Endodermal cell (in vitro differentiated cells): ENCODE data around the gene SPESP1. TPM values are rescaled to one million over a fixed set of nuclear protein-coding genes. Genes with fewer than 3 reads are reported as not detected.

Experiments used
- DNase-seq: peaks from one replicate; pipeline ENCODE4 v3.0.0-alpha.2; 2017
- H3K27ac ChIP-seq: 2 replicates; pipeline ENCODE4 v1.5.1; 2013; ENCODE audit warnings: mild to moderate bottlenecking, low read depth, low read length, moderate library complexity
- H3K27me3 ChIP-seq: 2 replicates; pipeline ENCODE4 v1.6.1; 2013; ENCODE audit warnings: mild to moderate bottlenecking, low read length, moderate library complexity; ENCODE audit not compliant: insufficient read depth, control insufficient read depth, poor library complexity, severe bottlenecking
- H3K36me3 ChIP-seq: 2 replicates; pipeline ENCODE4 v1.7.0; 2013; ENCODE audit warnings: mild to moderate bottlenecking, low read length, moderate library complexity; ENCODE audit not compliant: control insufficient read depth, insufficient read depth
- H3K4me1 ChIP-seq: one replicate; pipeline ENCODE4 v1.7.0; 2013; ENCODE audit warnings: low read length; ENCODE audit not compliant: control insufficient read depth, insufficient read depth
- H3K4me3 ChIP-seq: 2 replicates; pipeline ENCODE4 v1.5.1; 2013; ENCODE audit warnings: mild to moderate bottlenecking, low read length, moderate library complexity
- H3K9ac ChIP-seq: 2 replicates; pipeline ENCODE4 v1.6.1; 2013; ENCODE audit warnings: mild to moderate bottlenecking, low read length, moderate library complexity; ENCODE audit not compliant: poor library complexity, severe bottlenecking; ENCODE audit errors: extremely low read depth
- H3K9me3 ChIP-seq: 2 replicates; pipeline ENCODE4 v1.6.1; 2013; ENCODE audit warnings: mild to moderate bottlenecking, low read length, moderate library complexity; ENCODE audit not compliant: control insufficient read depth
- H3K27ac Mint-ChIP-seq: 2 replicates; pipeline ENCODE4 v1.8.0; 2020; ENCODE audit warnings: mixed read lengths
- H3K27me3 Mint-ChIP-seq: 2 replicates; pipeline ENCODE4 v1.8.0; 2021; ENCODE audit warnings: mild to moderate bottlenecking, mixed read lengths; ENCODE audit not compliant: insufficient read depth
- H3K36me3 Mint-ChIP-seq: 2 replicates; pipeline ENCODE4 v1.8.0; 2020; ENCODE audit warnings: low read depth, mixed read lengths
- H3K4me1 Mint-ChIP-seq: 2 replicates; pipeline ENCODE4 v1.8.0; 2020; ENCODE audit warnings: mixed read lengths
- H3K4me3 Mint-ChIP-seq: 2 replicates; pipeline ENCODE4 v1.8.0; 2020; ENCODE audit warnings: mild to moderate bottlenecking, moderate library complexity, mixed read lengths
- H3K9me3 Mint-ChIP-seq: 2 replicates; pipeline ENCODE4 v1.8.0; 2020; ENCODE audit warnings: mild to moderate bottlenecking, mixed read lengths
- CTCF ChIP-seq: fragments of 200-600 bp; sonication (generic); conservative IDR thresholded peaks from 2 replicates; pipeline ENCODE4 v1.5.0; 2021; ENCODE audit warnings: antibody characterized with exemption, mild to moderate bottlenecking
- WGBS, 2 experiments: methylation state at CpG; one replicate each; pipeline versions ENCODE4 v1.1.5 to v1.1.7; 2013; ENCODE audit warnings: missing lambda C conversion rate in 2 of 2, mixed read lengths in 1 of 2; ENCODE audit not compliant: insufficient coverage in 1 of 2, insufficient read length in 1 of 2; 5-methylcytosine and 5-hydroxymethylcytosine counted together
- total RNA-seq, 2 donors: library from RNA; stranded (reverse); fragmentation: NEBNext Ultra II Directional in 1 of 2; extraction: Animal tissue kit (Norgen Biotek cat#: 25700) in 1 of 2; gene quantifications; 2 replicates in 1 of 2; 3 replicates in 1 of 2; pipeline ENCODE4 v1.2.1, GENCODE V29; 2021

SPESP1 gene
- total RNA-seq, 2 donors from 2014 or later, result not detected

GRCh38 chr15:68933001-68933400, 2.7 kb downstream of the SPESP1 start:
- Histone ChIP-seq H3K9ac (no peak overlapping the region), H3K4me3 (no peak overlapping the region), H3K36me3 (no peaks in the 10 kb centered on the region), H3K4me1 (no peaks in the 10 kb centered on the region), H3K27ac (no peak overlapping the region), H3K27me3 (no peaks in the 10 kb centered on the region), H3K9me3 (no peaks in the 10 kb centered on the region)
- peaks cover 12% of the 10 kb centered on the region for H3K9me3 Mint-ChIP-seq
- H3K4me1 Mint-ChIP-seq, result no peaks in the 10 kb centered on the region
- TF ChIP-seq CTCF, result no peak
- WGBS, 2 experiments, result 95 to 96% methylated on average over 4 to 6 of the region's 6 CpGs
- H3K36me3 Mint-ChIP-seq, result no peaks in the 10 kb centered on the region
- peaks cover 3% of the 10 kb centered on the region for H3K27me3 Mint-ChIP-seq
- DNase-seq, result no peak
- no peak overlapping the region for H3K27ac Mint-ChIP-seq
- no peak overlapping the region for H3K4me3 Mint-ChIP-seq

GRCh38 chr15:68934341-68934740, 4.0 kb downstream of the SPESP1 start:
- H3K4me3 ChIP-seq, result no peak overlapping the region
- no peak overlapping the region for H3K27ac Mint-ChIP-seq
- no peaks in the 10 kb centered on the region for H3K36me3 ChIP-seq
- H3K9me3 Mint-ChIP-seq, result peaks cover 6% of the 10 kb centered on the region
- no peaks in the 10 kb centered on the region for H3K27me3 ChIP-seq
- no peaks in the 10 kb centered on the region for H3K9me3 ChIP-seq
- H3K27me3 Mint-ChIP-seq, result peaks cover 3% of the 10 kb centered on the region
- H3K4me1 Mint-ChIP-seq, result no peaks in the 10 kb centered on the region
- no peaks in the 10 kb centered on the region for H3K36me3 Mint-ChIP-seq
- no peak for DNase-seq
- H3K9ac ChIP-seq, result no peak overlapping the region
- H3K4me3 Mint-ChIP-seq, result no peak overlapping the region
- no peak for TF ChIP-seq CTCF
- H3K4me1 ChIP-seq, result no peaks in the 10 kb centered on the region
- H3K27ac ChIP-seq, result no peak overlapping the region

GRCh38 chr15:68935400-68935937, 5.1 kb downstream of the SPESP1 start:
- Histone ChIP-seq H3K27me3 (no peaks in the 10 kb centered on the region), H3K36me3 (no peaks in the 10 kb centered on the region), H3K4me1 (no peaks in the 10 kb centered on the region), H3K9me3 (no peaks in the 10 kb centered on the region), H3K4me3 (no peak overlapping the region), H3K9ac (no peak overlapping the region), H3K27ac (no peak overlapping the region)
- H3K9me3 Mint-ChIP-seq, result no peaks in the 10 kb centered on the region
- H3K4me1 Mint-ChIP-seq, result no peaks in the 10 kb centered on the region
- no peaks in the 10 kb centered on the region for H3K27me3 Mint-ChIP-seq
- no peaks in the 10 kb centered on the region for H3K36me3 Mint-ChIP-seq
- H3K4me3 Mint-ChIP-seq, result no peak overlapping the region
- WGBS, 2 experiments, result 100% methylated on average over 1 to 2 of the region's 2 CpGs
- no peak overlapping the region for H3K27ac Mint-ChIP-seq
- no peak for DNase-seq
- no peak for TF ChIP-seq CTCF
